ENCODE measurements around the gene TC2N.
A peak's percentile ranks its signal among the peaks of the same experiment; 100 is the strongest.
"Not testable (repeated sequence)": the region's sequence is repeated elsewhere in the genome, so short reads cannot be mapped to it uniquely, and the experiment has no call there.

TC2N gene

DNA sequence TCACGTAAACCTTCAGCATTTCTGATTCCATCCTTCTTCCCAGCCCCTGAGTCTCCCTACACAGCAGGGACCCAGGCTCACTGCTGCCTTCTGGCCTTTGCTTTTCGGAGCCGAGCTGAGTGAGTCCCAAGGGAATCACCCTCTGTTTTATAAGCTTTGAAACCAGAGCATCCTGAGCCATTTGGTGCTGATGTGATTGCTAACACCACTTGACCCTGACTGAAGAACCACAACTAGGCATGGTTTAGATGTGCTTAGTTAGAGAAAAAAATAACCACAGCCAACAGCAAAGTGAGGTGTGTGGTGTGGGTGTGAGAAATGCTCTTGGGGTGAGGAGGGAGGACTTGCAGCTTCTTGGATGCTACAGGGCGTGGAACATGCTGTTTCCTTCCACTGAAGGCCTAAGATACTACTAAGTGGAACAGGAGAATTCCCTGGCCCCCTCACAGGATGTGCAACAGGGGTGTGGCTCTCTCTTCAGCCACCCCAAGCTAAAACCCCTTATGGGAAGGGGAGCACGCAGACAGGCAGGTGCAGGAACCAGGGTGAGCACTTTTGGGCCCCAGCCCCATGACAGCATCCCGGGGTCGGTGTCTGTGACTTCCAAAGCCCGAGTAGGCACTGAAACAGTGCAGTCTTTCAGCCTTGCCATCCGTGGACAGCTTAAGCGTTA is at the start of gene TC2N:
TC2N (minus strand) TSS at position 221 of the 673 bp plus-strand sequence. CDS start 53,767 bp downstream, outside the sequence.
- no peak for DNase-seq
- in situ Hi-C loops (cut with HindIII; ENCODE audit: low pct_ligation_motif_present, low pct_unique_long_range_greater_than_20kb, low sequenced_read_pairs) = no loop called here

DNA sequence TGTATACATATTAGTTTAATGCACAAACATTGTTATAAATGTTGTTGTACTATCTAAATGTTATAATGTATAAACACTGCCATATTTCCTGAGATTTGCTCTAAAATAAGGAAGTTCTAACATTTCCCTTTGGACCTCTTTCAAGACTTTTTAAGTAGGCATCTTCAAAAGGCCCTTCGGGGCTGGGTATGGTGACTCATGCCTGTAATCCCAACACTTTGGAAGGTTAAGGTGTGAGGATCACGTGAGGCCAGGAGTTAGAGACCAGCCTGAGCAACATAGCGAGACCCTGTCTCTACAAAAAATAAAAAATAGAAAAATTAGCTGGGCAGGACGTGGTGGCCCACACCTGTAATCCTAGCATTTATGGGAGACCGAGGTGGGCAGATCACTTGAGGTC is 44.7 kb upstream of the TC2N start:
- in situ Hi-C loops (cut with HindIII; ENCODE audit: low pct_ligation_motif_present, low pct_unique_long_range_greater_than_20kb, low sequenced_read_pairs) = no loop called here

DNA sequence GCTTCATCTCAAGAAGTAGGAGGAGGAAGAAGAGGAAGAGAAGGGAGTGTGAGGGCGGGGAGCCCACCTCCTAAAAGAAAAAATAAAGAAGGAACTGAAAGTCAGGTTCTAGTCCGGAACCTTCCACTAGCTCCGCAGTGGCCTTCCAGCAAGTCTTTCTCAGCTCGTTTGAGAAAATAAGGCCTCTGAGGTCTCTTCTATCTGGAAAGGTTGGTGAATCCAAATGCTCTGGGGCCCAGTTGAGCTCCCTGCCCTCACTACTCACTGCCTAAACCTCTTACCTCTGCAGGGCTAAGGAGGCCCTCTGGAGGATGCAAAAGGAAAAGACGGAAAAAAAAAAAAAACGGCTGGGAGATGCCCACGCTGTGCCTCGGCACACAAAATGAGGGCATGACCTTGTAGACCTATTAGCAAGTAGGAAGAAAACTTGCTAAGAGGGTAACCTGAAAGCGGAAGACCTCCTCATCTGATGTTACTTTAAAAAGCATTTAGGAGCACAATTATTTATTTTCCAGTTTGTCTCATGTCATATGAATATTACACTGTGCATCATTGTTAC is 44.2 kb upstream of the TC2N start:
- DNase-seq = peak; percentile 60
- in situ Hi-C loops (cut with HindIII; ENCODE audit: low pct_ligation_motif_present, low pct_unique_long_range_greater_than_20kb, low sequenced_read_pairs) = no loop called here

More for the DNA sequence above, 44.7 kb upstream of the TC2N start:
- DNase-seq = no peak

DNA sequence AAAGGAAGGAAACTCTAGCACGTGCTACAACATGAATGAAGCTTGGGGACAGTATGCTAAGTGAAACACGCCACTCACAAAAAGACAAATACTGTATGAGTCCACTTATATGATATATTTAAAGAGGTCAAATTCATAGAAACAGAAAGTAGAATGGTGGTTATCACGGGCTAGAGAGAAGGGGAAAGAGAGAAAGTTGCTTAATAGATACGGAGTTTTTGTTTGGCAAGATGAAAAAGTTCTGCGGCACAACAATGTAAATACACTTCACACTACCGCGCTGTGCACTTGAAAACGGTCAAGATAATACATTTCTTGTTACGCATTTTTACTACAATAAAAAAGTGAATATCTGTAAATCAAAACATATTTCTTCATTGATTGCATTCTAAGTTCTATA is 42.9 kb upstream of the TC2N start:
- in situ Hi-C loops (cut with HindIII; ENCODE audit: low pct_ligation_motif_present, low pct_unique_long_range_greater_than_20kb, low sequenced_read_pairs) = no loop called here
- DNase-seq = no peak

DNA sequence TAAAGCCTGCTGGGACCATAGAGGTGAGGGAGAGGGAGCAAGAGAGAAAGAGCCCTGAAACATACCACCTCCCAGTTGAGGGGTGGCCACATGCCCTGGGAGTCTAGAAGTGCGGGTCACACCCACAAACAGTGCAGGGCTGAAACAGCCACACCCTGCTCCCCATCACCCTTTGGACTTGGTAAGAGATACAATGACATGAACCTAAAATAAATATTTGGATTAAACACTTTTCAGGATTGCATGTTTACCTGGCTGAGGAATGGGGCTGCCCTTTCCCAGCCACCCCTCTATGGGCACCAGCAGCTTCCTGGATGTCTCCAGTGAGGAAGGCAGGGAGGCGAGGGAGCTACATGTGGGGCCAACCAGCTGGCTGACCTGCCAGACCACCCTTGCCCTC is 39.0 kb upstream of the TC2N start:
- DNase-seq = no peak
- in situ Hi-C loops (cut with HindIII; ENCODE audit: low pct_ligation_motif_present, low pct_unique_long_range_greater_than_20kb, low sequenced_read_pairs) = no loop called here

DNA sequence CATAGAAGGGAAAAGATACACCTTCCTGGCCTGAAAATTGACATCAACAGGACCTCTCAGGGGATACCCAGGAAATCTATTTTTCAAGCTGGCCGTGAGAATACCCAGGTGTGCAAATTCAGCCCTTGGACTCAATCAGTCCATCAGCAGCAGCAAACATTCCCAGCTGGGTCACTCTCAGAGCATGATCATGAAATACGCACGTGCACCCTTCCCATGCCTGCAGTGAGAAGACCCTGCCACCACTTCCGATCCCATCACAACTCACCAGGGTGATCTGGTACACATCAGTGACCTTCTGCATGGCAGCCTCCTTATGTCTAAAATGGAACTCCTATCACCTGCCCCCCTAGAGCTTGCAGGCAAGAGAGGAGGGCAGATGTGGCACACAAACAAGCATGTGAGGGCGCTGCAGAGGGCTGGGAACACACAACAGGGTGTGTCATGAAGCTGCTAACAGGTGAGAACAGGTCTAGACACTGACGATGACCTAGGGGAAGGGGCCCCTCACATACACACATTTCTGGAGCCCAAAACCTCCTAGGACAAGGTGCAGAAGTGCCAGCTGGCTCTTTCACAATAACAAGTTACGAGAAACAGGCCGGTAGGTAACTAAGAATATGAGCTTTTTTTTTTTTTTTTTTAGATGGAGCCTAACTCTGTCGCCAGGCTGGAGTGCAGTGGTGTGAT is 37.8 kb upstream of the TC2N start:
- no peak for DNase-seq
- in situ Hi-C loops (cut with HindIII; ENCODE audit: low pct_ligation_motif_present, low pct_unique_long_range_greater_than_20kb, low sequenced_read_pairs) = no loop called here

DNA sequence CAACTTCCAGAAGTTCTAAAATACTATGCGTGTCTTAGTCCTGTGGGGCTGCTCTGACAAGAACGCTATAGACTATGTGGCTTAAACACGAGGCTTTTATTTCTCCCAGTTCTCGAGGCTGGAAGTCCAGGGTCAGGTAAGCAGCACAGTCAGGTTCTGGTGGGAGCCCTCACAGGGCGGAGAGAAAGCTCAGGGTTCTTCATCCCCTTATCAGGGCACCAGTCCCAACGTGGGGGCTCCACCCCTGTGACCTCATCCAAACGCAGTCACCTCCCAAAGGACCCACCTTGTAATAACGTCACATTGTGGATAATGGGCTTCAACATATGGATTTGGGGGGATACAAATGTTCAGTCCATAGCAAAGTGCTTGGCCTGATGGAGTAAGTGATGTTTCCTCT is 37.1 kb upstream of the TC2N start:
- in situ Hi-C loops (cut with HindIII; ENCODE audit: low pct_ligation_motif_present, low pct_unique_long_range_greater_than_20kb, low sequenced_read_pairs) = no loop called here
- DNase-seq = no peak

DNA sequence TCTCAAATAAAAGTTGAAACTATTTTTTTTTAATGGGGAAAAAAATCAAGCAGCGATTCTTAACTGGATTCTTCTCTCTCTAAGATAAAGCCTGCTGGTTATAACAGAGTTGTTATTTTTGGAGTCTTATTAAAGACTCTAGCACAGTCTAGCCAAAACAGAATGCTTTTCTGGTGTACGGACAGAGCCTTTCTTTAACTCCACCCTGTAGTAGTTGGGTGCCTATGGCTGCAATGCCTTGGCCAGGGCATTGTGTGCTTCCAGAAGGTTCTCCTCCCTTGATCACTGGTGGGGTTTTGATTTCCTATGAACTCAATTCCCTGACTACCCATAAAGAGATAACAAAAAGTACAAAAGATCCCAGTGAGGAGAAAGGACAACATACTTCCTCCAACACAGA is 35.7 kb upstream of the TC2N start:
- in situ Hi-C loops (cut with HindIII; ENCODE audit: low pct_ligation_motif_present, low pct_unique_long_range_greater_than_20kb, low sequenced_read_pairs) = no loop called here
- DNase-seq = no peak

DNA sequence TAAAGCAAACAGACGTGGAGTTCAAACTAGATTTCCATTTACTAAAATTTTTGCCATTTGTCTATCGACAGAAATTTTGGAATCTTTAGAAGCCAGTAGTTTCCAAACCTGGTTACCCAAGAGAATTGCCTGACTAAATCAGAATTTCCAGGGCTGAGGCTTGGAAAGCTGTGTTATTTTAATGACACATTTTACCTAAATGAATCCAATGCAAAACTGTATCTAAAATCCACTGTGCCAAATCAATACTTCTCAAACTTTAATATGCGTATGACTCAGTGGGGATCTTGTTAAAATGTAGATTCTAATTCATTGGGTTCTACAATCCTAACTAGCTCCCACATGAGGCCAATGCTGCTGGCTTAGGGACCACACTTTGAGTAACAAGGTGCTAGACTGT is 35.0 kb upstream of the TC2N start:
- in situ Hi-C loops (cut with HindIII; ENCODE audit: low pct_ligation_motif_present, low pct_unique_long_range_greater_than_20kb, low sequenced_read_pairs) = no loop called here
- no peak for DNase-seq

DNA sequence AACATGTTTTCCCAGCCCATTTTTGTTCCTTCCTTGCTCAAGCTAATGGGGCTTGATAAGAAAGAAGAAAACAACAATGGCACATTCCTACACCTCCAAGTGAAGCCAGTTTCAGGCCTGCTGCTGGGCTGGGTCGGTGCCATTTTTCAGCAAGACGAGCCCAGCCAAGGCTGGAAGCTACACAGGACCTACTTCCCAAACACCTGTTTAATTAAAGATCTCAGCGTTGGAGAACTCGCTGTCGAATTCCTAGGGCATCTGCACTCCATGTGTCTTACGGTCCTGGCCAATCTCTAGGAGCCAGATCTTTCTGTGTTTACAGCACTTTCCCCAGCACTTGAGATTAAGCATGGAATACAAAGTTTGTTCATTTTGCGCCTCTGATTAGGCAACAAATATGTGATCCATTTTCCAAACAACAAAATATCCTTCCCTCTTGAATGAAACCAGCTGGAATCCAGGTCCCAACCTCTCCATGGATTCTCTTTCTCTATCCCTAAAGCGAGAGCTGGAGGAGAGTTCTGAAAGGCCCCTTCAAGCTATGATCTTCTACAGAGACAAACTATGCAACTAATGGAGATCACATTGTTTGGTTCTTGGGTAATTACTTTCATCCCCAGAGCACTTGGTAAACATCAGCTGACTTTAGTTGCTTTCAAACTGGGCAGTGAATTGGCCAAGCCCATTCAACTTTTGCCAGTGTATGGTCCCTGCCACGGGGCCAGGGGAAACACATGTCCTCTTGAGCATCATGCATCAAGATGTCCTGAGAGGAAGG is 34.3 kb upstream of the TC2N start:
- no peak for DNase-seq

DNA sequence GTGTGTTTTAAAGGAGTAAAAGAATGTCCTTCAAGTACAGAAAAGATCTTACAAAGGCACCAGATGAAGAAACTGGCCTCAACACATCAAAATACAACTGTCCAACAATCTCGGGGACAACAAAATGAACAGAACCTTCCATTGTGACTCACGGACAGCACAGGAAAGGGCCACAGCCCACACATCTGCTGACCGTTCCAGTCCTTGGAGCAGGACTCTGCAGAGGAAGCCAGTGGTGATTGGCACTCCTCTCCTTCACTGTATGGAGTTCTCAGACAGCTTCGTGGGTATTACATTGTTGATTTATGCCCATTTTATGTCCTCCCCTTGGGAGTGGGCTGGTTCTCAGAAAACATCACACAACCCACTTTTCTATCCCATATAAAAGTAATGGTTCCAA is 32.5 kb upstream of the TC2N start:
- in situ Hi-C loops (cut with HindIII; ENCODE audit: low pct_ligation_motif_present, low pct_unique_long_range_greater_than_20kb, low sequenced_read_pairs) = no loop called here
- no peak for DNase-seq

More for the DNA sequence above, 34.3 kb upstream of the TC2N start:
- in situ Hi-C loops (cut with HindIII; ENCODE audit: low pct_ligation_motif_present, low pct_unique_long_range_greater_than_20kb, low sequenced_read_pairs) = no loop called here

DNA sequence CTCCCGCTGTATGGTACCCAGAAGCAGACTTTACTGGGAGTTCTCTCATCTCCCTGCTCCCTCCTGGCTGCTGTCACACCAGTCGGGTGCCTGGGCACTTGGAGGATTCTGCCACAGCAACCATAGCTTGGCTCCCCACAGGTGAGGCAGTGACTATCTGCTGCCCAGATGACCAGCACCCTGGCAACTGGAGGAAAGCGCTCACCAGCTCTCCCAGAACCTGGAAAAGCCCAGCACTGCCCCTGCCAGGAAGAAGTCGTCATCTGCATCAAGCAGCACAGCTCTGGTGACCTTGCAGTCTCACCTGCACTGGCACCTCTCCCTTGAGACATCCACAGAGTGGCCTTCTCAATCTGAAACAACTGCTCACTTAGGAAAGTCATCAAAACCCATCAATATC is 31.9 kb upstream of the TC2N start:
- no peak for DNase-seq
- in situ Hi-C loops (cut with HindIII; ENCODE audit: low pct_ligation_motif_present, low pct_unique_long_range_greater_than_20kb, low sequenced_read_pairs) = no loop called here

DNA sequence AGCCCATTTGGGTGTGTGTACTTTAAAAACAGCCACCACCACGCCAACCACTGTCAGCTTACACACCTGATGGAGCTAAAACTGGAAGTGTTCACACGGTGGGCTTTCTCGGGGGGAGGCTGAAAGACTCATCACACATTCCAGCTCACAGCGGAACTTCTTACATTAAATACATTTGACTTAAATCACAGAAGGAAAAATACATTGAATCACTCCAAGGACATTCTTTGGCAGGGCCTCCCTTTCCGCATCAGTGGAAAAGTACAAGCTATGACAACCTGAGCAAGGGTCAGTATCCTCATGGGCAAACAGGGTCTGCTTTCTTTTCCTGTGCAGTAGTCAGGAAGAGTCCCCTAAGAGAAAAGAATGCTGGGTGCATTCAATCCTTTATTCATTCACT is 31.0 kb upstream of the TC2N start:
- in situ Hi-C loops (cut with HindIII; ENCODE audit: low pct_ligation_motif_present, low pct_unique_long_range_greater_than_20kb, low sequenced_read_pairs) = no loop called here
- no peak for DNase-seq

DNA sequence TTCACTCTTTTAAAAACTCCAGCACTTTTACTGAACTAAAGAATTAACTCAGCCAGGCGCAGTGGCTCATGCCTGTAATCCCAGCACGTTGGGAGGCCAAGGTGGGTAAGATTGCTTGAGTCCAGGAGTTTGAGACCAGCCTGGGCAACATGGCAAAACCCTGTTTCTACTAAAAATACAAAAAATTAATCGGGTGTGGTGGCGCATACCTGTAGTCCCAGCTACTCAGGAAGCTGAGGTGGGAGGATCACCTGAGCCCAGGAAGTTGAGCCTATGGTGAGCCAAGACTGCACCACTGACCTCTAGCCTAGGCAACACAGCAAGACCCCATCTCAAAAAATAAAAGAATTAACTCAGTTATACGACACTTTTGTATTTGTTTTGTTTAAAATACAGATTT is 30.4 kb upstream of the TC2N start:
- DNase-seq; in situ Hi-C loops (cut with HindIII; ENCODE audit: low pct_ligation_motif_present, low pct_unique_long_range_greater_than_20kb, low sequenced_read_pairs): not testable (repeated sequence)

DNA sequence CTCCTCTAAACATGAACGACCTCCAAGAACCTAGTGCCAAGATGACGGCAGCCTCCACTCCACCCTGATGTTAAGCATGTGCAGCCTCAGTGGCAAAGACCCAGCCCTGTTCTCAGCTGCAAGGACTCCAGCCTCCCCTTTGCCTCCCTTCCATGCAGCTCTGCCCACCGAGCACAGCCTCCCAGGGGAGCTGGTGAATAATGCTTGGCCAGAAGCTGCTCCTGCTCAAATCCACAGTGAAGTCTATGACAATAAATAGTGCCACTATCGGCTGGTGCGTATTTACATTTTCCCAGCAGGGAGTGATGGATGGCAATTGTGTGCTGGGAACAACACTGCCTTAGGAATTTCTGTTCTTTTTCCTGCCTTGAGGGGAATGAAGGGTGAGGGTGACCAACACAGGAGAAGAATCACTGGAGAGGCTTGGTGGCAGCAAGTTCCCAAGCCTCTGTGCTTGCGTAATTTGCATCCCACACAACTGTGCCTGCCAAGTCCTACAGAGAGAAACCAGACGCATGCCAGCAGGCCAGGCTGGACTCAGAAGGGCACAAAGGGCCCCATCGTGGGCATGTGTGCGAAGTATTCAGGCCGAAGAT is 29.9 kb upstream of the TC2N start:
- no peak for DNase-seq
- in situ Hi-C loops (cut with HindIII; ENCODE audit: low pct_ligation_motif_present, low pct_unique_long_range_greater_than_20kb, low sequenced_read_pairs) = no loop called here

DNA sequence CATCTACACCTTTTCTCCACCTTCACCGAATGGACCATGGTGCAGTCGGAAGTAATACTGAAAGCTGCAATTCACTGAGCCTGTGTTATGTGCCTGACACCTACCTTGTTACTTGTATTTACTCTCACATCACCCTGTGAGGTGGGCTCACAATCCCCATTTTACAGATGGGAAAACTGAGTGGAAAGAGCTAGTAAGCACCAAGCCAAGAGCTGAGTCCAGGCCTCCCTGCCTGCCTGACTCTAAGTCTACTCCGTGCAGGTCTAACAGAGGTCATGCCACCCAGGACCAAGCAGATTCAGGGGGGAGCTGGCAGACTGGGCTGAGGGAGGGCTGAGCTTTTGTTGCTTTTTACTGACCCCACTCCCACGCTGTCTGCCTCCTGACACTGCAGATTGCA is 29.1 kb upstream of the TC2N start:
- no peak for DNase-seq
- in situ Hi-C loops (cut with HindIII; ENCODE audit: low pct_ligation_motif_present, low pct_unique_long_range_greater_than_20kb, low sequenced_read_pairs) = no loop called here

DNA sequence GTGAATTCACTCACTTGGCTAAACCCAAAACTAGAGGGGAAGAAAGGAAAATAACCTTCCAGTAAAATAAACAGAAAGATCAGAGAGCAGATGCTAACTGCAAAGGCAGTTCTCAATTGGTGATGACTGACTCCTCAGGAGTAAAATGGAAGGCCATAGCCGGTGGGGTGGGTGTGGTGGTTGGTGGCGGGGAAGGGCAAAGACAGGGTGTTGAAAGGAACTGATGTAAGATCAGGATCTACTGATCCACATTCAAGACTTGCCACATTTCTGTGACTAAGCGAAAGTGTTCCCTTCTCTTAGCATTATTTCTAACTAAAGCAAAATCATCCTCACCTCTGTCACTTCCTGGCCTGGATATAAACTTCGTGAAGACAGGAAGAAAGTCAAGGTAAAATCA is 26.3 kb upstream of the TC2N start:
- in situ Hi-C loops (cut with HindIII; ENCODE audit: low pct_ligation_motif_present, low pct_unique_long_range_greater_than_20kb, low sequenced_read_pairs) = no loop called here
- no peak for DNase-seq

DNA sequence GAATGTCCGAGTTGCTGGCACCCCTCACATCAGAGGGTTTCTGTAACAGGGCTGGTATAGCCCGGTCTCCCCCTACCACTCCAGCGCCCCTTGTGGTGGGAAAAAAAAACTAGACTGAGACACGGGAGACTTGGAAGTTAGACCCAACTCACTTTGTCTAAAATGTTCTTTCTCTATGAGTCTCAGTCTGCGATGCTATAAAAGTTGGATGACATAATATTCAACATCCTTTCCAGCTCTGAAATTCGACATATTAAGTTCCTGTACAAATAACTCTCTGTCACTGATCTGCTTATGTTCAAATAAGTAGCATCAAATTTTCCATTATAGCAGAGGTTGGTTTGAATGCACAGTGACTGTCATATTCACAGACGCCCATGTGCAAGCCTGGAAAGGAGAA is 25.7 kb upstream of the TC2N start:
- in situ Hi-C loops (cut with HindIII; ENCODE audit: low pct_ligation_motif_present, low pct_unique_long_range_greater_than_20kb, low sequenced_read_pairs) = no loop called here

DNA sequence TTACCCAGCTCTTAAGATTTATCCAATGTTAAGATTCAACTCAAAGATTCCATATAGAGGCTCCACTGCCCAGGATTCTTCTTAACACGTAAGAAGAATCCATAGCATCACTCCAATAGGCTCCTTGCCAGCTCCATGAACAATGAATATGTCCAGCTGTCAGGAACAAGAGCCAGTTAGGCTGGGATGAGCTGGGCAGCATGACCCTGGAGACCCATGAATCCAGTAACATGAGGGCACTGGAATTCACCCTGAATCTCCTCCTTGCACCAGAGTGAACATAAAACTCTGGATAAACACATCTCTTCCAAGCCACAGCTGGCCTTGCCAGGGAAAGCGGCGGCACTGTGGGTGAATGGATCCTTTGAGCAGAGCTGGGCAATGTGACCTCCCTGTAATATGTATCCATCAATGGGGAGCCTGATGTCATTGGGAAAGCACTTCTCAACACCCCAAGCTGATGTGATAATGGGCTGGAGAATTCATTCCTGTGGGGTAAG is 24.4 kb upstream of the TC2N start:
- in situ Hi-C loops (cut with HindIII; ENCODE audit: low pct_ligation_motif_present, low pct_unique_long_range_greater_than_20kb, low sequenced_read_pairs) = no loop called here
- DNase-seq = no peak

More for the DNA sequence above, 25.7 kb upstream of the TC2N start:
- peak; percentile 20 for DNase-seq
